K562 (cell line): ENCODE results near the gene MYL11. TPM values are rescaled to one million over a fixed set of nuclear protein-coding genes. Genes with fewer than 3 reads are reported as not detected.

ENCODE experiments used
- ATF1 ChIP-seq, 2 experiments: fragments of 450-650 bp in 1 of 2; IDR thresholded peaks; 2 replicates each; pipeline ENCODE4 v1.6.1; 2016; ENCODE audit warnings: missing compliant biosample characterization in 1 of 2, missing genetic modification characterization in 1 of 2
- ATF7 ChIP-seq: fragments of 450-650 bp; IDR thresholded peaks from 2 replicates; pipeline ENCODE4 v1.7.1; 2014; ENCODE audit warnings: mild to moderate bottlenecking, moderate library complexity
- BCL6 ChIP-seq: fragments of 250-450 bp; sonication (Bioruptor Pico); IDR thresholded peaks from 2 replicates; pipeline ENCODE4 v1.4.0; 2020
- BDP1 ChIP-seq: IDR thresholded peaks from 3 replicates; pipeline ENCODE4 v1.6.1; 2011; ENCODE audit not compliant: insufficient read length, insufficient read depth
- CHCHD3 ChIP-seq: fragments of 250-450 bp; sonication (Bioruptor Pico); IDR thresholded peaks from 2 replicates; pipeline ENCODE4 v2.1.2; 2022; ENCODE audit warnings: mild to moderate bottlenecking
- ELF4 ChIP-seq: fragments of 450-650 bp; formaldehyde crosslinking; IDR thresholded peaks from 2 replicates; pipeline ENCODE4 v1.4.0; 2022; ENCODE audit warnings: missing genetic modification characterization
- ETV6 ChIP-seq, 3 experiments: fragments of 150-350 bp in 1 of 3; sonication (generic) in 1 of 3; formaldehyde crosslinking in 1 of 3; IDR thresholded peaks; 2 replicates each; pipeline versions ENCODE4 v1.6.1 to v1.8.0; 2014 to 2022; ENCODE audit warnings: borderline replicate concordance in 2 of 3, low read depth in 2 of 3, antibody characterized with exemption in 1 of 3, low read length in 1 of 3, mild to moderate bottlenecking in 1 of 3, missing genetic modification reagents in 1 of 3
- GABPA ChIP-seq: fragments of 200-800 bp; sonication (Bioruptor generic); conservative IDR thresholded peaks from 2 replicates; pipeline ENCODE4 v1.6.1; 2016; ENCODE audit warnings: low read depth, missing genetic modification characterization, missing compliant biosample characterization
- HDAC2 ChIP-seq: fragments of 450-650 bp; IDR thresholded peaks from 2 replicates; pipeline ENCODE4 v1.6.1; 2016; ENCODE audit warnings: mild to moderate bottlenecking
- KAT8 ChIP-seq: fragments of 450-650 bp; IDR thresholded peaks from 2 replicates; pipeline ENCODE4 v1.6.1; 2016; ENCODE audit warnings: low read depth, mild to moderate bottlenecking
- KDM1A ChIP-seq, 2 experiments: fragments of 450-650 bp; IDR thresholded peaks; 2 replicates each; pipeline ENCODE4 v1.6.1; 2016; ENCODE audit warnings: mild to moderate bottlenecking in 2 of 2
- L3MBTL2 ChIP-seq: fragments of 450-650 bp; IDR thresholded peaks from 2 replicates; pipeline ENCODE4 v1.6.1; 2016; ENCODE audit warnings: mild to moderate bottlenecking, moderate library complexity
- LCOR ChIP-seq: sonication (generic); formaldehyde crosslinking; IDR thresholded peaks from 2 replicates; pipeline ENCODE4 v1.8.0; 2022; ENCODE audit warnings: mild to moderate bottlenecking, missing genetic modification reagents
- MXI1 ChIP-seq: IDR thresholded peaks from 2 replicates; pipeline ENCODE4 v1.6.1; 2011; ENCODE audit warnings: low read depth, mild to moderate bottlenecking, improper control_type of control experiment, low read length
- NCOA1 ChIP-seq: fragments of 450-650 bp; IDR thresholded peaks from 2 replicates; pipeline ENCODE4 v1.6.1; 2016; ENCODE audit warnings: low read depth
- PTBP1 ChIP-seq: fragments of 200-400 bp; formaldehyde crosslinking; IDR thresholded peaks from 2 replicates; pipeline ENCODE4 v1.6.1; 2017; ENCODE audit warnings: low read depth, low read length
- RBM22 ChIP-seq: fragments of 200-400 bp; formaldehyde crosslinking; IDR thresholded peaks from 2 replicates; pipeline ENCODE4 v1.6.1; 2018; ENCODE audit warnings: low read length, low read depth; ENCODE audit not compliant: poor library complexity, severe bottlenecking
- SMAD1 ChIP-seq: fragments of 150-350 bp; IDR thresholded peaks from 2 replicates; pipeline ENCODE4 v1.6.1; 2014; ENCODE audit warnings: low read length, low read depth; ENCODE audit not compliant: partially characterized antibody
- SOX6 ChIP-seq: fragments of 450-650 bp; IDR thresholded peaks from 2 replicates; pipeline ENCODE4 v1.6.1; 2014; ENCODE audit warnings: mild to moderate bottlenecking
- SPI1 ChIP-seq: IDR thresholded peaks from 2 replicates; pipeline ENCODE4 v1.6.1; 2011; ENCODE audit warnings: low read depth, low read length, control low read depth, borderline replicate concordance
- TBP ChIP-seq: optimal IDR thresholded peaks from 2 replicates; pipeline ENCODE3; 2011; ENCODE audit warnings: low read depth, low read length, improper control_type of control experiment
- U2AF2 ChIP-seq: fragments of 200-400 bp; formaldehyde crosslinking; optimal IDR thresholded peaks from 2 replicates; pipeline ENCODE3; 2017; ENCODE audit warnings: low read depth, mild to moderate bottlenecking, low read length
- ZNF584 ChIP-seq: fragments of 200-800 bp; sonication (Bioruptor generic); IDR thresholded peaks from 2 replicates; pipeline ENCODE4 v1.6.1; 2016; ENCODE audit warnings: low read depth, mild to moderate bottlenecking, missing genetic modification characterization, missing compliant biosample characterization
- ZNF707 ChIP-seq: fragments of 250-450 bp; sonication (Bioruptor Pico); conservative IDR thresholded peaks from 2 replicates; pipeline ENCODE4 v1.8.0; 2022; ENCODE audit warnings: inconsistent platforms, mild to moderate bottlenecking, moderate library complexity
- polyA plus RNA-seq, 8 experiments: library from polyadenylated mRNA; depleted of rRNA in 4 of 8; stranded (reverse) in 5 of 8; unstranded in 3 of 8; fragments of >200 nt; fragmentation: Nextera tagmentation in 2 of 8; fragmentation: Illumina TruSeq in 1 of 8; extraction: Ambion mirVana in 2 of 8; extraction: Trizol in 1 of 8; gene quantifications; 2 replicates each; pipeline versions ENCODE4 v1.2.1 to v1.2.3, GENCODE V29; 2011 to 2014; ENCODE audit warnings: inconsistent platforms in 1 of 8, missing spikeins in 1 of 8
- total RNA-seq, 7 experiments: library from RNA; depleted of rRNA in 6 of 7; stranded (reverse); fragments of >200 nt in 6 of 7; fragmentation: Illumina TruSeq in 2 of 7; extraction: Trizol in 2 of 7; gene quantifications; 2 replicates each; pipeline versions ENCODE4 v1.2.1 to v1.2.3, GENCODE V29; 2011 to 2021; ENCODE audit warnings: low replicate concordance in 1 of 7
- TF ChIP-seq, protein P1 (sequence below): sonication (generic); formaldehyde crosslinking; IDR thresholded peaks from 2 replicates; pipeline ENCODE4 v1.5.0; 2020; ENCODE audit warnings: missing genetic modification reagents
- TF ChIP-seq, protein P2 (sequence below): sonication (generic); formaldehyde crosslinking; IDR thresholded peaks from 2 replicates; pipeline ENCODE4 v1.8.1; 2022; ENCODE audit warnings: missing genetic modification reagents
- TF ChIP-seq, protein P3 (sequence below), 2 experiments: fragments of 200-800 bp in 1 of 2; sonication (Bioruptor generic) in 1 of 2; sonication (generic) in 1 of 2; formaldehyde crosslinking in 1 of 2; IDR thresholded peaks in 1 of 2; conservative IDR thresholded peaks in 1 of 2; 2 replicates each; pipeline versions ENCODE4 v1.5.0 to v1.6.1; 2016 to 2020; ENCODE audit warnings: missing compliant biosample characterization in 1 of 2, missing genetic modification characterization in 1 of 2, missing genetic modification reagents in 1 of 2

MYL11 gene
- total and polyA plus RNA-seq, 9 of the 15 experiments (the other 6 are each of a cell fraction or from before 2014, with no cell fraction given): 0.31 to 1.5 (median 0.73) TPM; not detected in 4

DNA sequence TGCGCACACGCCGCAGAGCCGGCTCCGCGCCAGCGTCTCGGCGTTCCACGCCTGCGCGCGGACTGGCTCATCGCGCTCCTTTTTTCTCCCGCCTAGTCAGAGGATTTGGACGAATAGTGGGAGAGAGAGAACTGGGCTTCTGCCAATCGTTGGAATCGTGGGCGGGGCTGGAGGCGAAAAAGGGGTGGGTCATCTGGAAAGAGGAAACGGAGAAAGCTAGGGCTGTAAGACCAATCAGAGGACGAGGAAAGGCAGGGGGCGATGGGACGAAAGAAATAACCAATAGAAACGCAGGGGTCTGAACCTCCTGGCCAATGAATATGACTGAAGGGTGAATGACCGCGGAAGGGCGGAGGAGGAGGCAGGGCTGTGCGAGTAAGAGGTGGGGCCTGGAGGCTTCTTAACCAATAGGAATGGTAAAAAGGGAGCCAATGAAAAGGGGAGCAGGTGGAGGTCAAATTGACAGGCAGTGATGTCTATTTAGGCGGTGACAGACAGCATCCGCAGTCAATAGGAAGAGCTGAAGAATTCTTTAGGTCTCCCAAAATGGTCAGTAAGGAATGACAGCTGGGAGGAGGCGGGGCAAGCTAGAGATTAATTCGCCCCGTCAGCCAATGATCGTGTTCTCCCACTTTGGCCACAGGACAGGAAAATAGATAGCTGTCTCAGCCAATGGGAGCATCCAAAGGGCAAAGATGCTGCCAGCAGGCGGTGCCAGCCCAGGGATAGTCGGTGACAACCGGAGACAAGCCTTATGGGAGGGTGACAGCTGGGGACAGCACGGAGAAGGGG is 4.0 kb upstream of the MYL11 start, which contains the start of gene TBC1D10B (continued):
- TF ChIP-seq ZNF584 (CRISPR knock-in tag): no peak
- peak; percentile 90 for TF ChIP-seq ATF7
- TF ChIP-seq MXI1: no peak
- peak; percentile 8 for TF ChIP-seq TBP
- TF ChIP-seq BDP1: no peak
- 0 out of 2 replicates have a peak, but pooled peaks have one; percentile 27 for TF ChIP-seq HDAC2
- TF ChIP-seq SPI1: peak; percentile 94
- TF ChIP-seq CHCHD3: no peak
- TF ChIP-seq SMAD1: no peak
- TF ChIP-seq ETV6 (IDR thresholded peaks at IDR 0.05; ENCODE audit: borderline replicate concordance in 1 of 2, low read depth in 2 of 2, low read length in 1 of 2): no peak
- TF ChIP-seq ETV6 (CRISPR knock-in tag; IDR thresholded peaks at IDR 0.05; ENCODE audit: borderline replicate concordance): no peak
- TF ChIP-seq, protein P1, sequence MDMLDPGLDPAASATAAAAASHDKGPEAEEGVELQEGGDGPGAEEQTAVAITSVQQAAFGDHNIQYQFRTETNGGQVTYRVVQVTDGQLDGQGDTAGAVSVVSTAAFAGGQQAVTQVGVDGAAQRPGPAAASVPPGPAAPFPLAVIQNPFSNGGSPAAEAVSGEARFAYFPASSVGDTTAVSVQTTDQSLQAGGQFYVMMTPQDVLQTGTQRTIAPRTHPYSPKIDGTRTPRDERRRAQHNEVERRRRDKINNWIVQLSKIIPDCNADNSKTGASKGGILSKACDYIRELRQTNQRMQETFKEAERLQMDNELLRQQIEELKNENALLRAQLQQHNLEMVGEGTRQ: no peak
- TF ChIP-seq KDM1A (IDR thresholded peaks at IDR 0.05): no peak
- peak; percentile 46; the same call in 1 of the 2 replicates for TF ChIP-seq L3MBTL2
- no peak for TF ChIP-seq KAT8
- TF ChIP-seq, protein P2, sequence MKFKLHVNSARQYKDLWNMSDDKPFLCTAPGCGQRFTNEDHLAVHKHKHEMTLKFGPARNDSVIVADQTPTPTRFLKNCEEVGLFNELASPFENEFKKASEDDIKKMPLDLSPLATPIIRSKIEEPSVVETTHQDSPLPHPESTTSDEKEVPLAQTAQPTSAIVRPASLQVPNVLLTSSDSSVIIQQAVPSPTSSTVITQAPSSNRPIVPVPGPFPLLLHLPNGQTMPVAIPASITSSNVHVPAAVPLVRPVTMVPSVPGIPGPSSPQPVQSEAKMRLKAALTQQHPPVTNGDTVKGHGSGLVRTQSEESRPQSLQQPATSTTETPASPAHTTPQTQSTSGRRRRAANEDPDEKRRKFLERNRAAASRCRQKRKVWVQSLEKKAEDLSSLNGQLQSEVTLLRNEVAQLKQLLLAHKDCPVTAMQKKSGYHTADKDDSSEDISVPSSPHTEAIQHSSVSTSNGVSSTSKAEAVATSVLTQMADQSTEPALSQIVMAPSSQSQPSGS (CRISPR knock-in tag): no peak
- TF ChIP-seq ATF1 (CRISPR knock-in tag; IDR thresholded peaks at IDR 0.05): no peak
- TF ChIP-seq ATF1 (tag; IDR thresholded peaks at IDR 0.05): peak; percentile 97
- TF ChIP-seq U2AF2: no peak
- TF ChIP-seq, protein P3, sequence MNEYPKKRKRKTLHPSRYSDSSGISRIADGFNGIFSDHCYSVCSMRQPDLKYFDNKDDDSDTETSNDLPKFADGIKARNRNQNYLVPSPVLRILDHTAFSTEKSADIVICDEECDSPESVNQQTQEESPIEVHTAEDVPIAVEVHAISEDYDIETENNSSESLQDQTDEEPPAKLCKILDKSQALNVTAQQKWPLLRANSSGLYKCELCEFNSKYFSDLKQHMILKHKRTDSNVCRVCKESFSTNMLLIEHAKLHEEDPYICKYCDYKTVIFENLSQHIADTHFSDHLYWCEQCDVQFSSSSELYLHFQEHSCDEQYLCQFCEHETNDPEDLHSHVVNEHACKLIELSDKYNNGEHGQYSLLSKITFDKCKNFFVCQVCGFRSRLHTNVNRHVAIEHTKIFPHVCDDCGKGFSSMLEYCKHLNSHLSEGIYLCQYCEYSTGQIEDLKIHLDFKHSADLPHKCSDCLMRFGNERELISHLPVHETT (CRISPR knock-in tag; conservative IDR thresholded peaks at IDR 0.05 in 1 of 2, IDR thresholded peaks at IDR 0.05 in 1 of 2): peak in 1 of 2 experiments; percentile 74; a peak in 1 of 4 replicates
- no peak for TF ChIP-seq RBM22
- no peak for TF ChIP-seq NCOA1
- TF ChIP-seq ELF4 (CRISPR knock-in tag): peak; percentile 74
- no peak for TF ChIP-seq SOX6
- TF ChIP-seq ZNF707 (CRISPR knock-in tag): no peak
- no peak for TF ChIP-seq PTBP1
- TF ChIP-seq BCL6 (CRISPR knock-in tag): no peak
- peak; percentile 85 for TF ChIP-seq GABPA (tag)
- TF ChIP-seq LCOR (CRISPR knock-in tag): peak; percentile 95
